Activated CD8-positive, alpha-beta memory T cell treated with anti-CD3 and anti-CD28 coated beads for 24 hours (primary cell): ENCODE results near the gene TMED1.
"Not testable (repeated sequence)": the region's sequence is repeated elsewhere in the genome, so short reads cannot be mapped to it uniquely, and the experiment has no call there.

Source experiments
- DNase-seq: peaks from one replicate; pipeline ENCODE4 v3.0.0-alpha.2; 2020

The TMED1 gene, protein sequence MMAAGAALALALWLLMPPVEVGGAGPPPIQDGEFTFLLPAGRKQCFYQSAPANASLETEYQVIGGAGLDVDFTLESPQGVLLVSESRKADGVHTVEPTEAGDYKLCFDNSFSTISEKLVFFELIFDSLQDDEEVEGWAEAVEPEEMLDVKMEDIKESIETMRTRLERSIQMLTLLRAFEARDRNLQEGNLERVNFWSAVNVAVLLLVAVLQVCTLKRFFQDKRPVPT

DNA sequence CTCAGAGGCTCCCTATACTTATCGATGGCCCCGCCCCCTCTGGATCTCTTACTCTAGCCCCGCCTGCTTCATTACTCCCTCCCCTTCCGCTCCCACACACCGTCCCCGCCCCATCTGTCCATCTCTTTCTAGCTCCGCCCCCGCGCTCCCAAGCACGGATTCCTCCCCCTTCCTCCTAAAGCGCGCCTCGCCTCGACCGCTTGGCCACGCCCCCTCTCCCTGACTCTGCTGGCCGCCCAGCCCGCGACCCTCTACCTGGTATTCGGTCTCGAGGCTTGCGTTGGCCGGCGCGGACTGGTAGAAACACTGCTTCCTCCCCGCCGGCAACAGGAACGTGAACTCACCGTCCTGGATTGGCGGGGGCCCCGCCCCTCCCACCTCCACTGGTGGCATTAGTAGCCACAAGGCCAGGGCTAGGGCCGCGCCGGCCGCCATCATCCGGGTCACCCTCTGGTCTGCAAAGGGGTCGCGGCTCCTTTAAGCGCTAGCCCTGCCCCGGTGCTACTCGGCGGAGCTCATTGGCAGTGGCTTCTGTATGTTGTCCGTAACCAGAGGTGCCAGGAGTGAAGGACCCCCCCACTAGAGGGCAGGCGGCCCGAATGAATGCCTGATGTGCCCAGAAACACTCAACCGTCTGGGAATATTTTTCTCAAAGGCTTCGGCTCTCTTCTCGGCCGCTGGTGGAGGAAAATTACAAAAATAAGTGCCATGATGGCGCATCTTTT lies at the start of gene TMED1:
Gene TMED1 (minus strand): TSS at position 459 of the 725 bp plus-strand sequence. CDS start 21 bp downstream, at position 438.
- DNase-seq: peak; percentile 96

DNA sequence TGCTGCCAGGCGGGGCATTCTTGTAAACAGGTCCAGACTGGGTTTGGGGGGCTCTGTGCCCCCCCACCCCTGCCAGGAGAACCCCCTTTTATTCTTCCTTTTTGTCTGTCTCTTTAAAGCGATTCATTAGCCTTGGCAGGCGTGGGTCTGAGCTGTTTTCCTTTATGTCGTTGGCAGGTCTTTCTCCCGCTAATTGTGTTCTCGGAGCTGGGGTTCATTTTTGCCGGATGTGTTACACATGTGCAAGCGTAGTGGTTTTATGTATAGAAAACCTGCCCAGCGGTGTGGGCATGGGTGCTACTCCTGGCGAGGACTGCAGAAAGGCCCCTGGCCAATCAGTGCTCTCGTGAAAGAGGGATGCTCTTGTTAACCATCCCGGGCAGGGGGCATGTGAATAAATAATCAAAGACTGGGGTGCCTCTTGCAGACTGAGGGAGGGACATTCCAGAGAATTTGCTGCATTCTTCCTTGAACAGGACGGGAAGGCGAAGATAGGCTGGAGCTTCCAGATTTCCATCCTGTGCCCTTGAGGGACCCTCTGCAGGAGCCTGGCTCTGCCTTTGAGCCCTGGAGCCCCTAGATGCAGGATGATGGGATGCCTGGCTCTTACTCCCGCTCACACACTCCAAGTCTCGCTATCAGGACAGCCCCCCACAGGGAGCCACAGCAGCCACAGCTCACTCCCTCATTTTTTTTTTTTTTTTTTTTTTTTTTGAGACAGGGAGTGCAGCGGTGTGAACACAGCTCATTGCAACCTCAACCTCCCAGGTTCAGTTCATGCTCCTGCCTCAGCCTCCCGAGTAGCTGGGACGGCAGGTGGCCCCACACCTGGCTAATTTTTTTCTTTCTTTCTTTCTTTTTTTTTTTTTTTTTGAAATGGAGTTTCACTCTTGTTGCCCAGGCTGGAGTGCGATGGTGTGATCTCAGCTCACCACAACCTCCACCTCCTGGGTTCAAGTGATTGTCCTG lies 49.5 kb upstream of the TMED1 start:
- DNase-seq: no peak

GRCh38 chr19:10884274-10884673 lies 48.3 kb upstream of the TMED1 start:
- DNase-seq: no peak

DNA sequence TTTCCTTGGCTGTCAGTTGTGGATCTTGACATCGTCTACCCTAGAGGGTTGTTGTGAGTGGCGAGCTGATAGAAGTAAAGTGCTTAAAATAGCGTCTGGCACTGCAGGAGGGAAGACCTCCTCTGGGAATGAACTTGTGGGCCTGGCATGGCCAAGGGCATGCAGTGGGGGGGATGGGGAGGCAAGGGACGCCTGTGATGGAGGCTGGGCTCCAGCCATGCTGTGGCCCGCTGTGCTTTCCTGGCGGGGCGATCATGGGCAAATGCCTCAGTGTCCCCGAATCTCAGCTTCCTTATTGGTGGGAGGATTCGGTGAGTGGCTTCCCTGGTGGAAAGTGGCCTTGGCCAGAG lies 46.1 kb upstream of the TMED1 start:
- DNase-seq: no peak

DNA sequence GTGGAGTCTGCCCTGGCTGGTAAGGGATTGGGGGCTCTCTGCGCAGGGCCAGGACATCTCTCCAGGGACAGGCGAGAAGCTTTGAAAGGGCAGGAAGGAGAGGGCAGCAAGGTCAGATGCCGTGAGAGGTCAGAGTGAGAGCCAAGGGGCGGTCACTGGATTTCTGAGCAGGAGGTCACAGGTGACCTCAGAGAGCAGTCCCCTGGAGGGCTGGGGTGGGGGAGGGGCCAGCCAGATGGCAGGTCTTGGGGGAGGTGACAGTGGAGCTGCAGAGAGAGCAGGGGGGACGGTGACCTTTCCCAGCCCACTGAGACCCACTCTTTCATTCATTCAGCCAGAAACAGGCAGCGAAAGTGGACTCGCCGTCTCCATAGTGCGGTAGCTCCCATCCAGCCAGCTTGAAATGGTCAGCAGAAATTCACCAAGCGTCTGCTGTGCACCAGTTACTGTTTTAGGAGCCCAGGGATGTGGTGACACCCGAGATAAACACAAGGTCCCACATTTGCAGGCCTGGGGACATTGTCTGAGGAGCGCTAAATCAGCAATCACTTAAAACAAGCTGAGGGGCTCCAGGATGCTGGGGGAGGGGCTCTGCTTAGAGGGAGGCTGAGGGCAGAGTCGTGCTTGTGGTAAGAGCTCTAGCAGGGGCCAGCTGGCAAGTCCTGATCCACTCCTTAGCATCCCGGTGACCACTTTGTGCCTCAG lies 45.5 kb upstream of the TMED1 start:
- DNase-seq: no peak

DNA sequence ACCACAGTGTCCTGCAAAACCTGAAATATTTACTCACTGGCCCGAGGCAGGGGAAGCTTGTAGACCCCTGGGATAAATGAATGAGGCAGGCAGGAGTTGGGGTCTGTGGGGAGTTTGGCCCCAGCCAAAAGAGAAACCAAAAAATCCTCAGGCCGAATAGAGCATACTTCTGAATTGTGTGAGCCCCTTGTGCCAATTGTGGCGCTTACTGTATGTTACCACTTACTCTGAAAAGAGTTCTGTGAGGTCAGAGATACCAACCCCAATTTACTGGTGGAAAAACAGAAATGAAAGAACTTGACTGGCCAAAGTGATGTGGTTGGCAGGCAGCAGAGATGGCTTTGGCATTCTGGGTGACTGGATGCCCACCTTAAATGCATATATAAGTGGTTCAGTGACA lies 42.2 kb upstream of the TMED1 start:
- no peak for DNase-seq

DNA sequence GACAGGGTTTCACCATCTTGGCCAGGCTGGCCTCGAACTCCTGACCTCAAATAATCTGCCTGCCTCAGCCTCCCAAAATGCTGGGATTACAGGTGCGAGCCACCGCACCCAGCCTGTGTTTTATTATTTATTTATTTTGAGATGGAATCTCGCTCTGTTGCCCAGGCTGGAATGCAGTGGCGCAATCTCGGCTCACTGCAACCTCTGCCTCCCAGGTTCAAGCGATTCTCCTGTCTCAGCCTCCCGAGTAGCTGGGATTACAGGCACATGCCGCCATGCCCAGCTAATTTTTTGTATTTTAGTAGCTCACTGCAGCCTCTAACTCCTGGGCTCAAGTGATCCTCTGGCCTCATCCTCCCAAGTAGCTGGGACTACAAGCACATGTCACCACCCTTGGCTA lies 41.6 kb upstream of the TMED1 start:
- DNase-seq: not testable (repeated sequence)

- no peak for DNase-seq
Observed at GRCh38 chr19:10876459-10877240, 40.6 kb upstream of the TMED1 start.

GRCh38 chr19:10874024-10874423 lies 38.0 kb upstream of the TMED1 start:
- DNase-seq: no peak

DNA sequence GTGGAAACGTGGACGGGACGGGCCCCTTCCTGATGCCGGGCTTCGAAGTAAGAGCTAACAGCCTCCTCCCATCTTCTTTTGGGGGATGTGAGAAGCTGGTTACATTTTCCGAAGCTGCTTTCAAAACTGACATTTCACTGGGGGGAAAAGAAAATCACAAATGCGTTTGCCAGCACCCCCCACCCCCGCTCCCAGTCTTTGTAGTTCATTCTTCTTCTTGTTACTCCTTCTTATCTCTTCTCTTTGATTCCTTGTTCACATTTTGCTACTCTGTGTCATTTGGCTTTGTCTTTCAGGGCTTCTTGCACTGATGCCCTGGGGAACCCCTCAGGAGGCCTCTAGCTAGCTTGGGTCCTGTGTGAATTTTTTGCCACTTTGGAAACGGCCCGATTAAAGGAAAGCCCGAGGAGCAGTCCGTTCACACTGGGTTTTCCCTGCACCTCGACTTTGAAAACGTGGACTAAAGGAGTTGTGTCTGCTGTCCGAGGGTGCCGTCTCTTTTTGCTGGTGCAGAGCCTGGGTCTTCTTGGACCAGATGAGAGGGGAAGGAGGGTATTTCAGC lies 36.6 kb upstream of the TMED1 start:
- DNase-seq: no peak

DNA sequence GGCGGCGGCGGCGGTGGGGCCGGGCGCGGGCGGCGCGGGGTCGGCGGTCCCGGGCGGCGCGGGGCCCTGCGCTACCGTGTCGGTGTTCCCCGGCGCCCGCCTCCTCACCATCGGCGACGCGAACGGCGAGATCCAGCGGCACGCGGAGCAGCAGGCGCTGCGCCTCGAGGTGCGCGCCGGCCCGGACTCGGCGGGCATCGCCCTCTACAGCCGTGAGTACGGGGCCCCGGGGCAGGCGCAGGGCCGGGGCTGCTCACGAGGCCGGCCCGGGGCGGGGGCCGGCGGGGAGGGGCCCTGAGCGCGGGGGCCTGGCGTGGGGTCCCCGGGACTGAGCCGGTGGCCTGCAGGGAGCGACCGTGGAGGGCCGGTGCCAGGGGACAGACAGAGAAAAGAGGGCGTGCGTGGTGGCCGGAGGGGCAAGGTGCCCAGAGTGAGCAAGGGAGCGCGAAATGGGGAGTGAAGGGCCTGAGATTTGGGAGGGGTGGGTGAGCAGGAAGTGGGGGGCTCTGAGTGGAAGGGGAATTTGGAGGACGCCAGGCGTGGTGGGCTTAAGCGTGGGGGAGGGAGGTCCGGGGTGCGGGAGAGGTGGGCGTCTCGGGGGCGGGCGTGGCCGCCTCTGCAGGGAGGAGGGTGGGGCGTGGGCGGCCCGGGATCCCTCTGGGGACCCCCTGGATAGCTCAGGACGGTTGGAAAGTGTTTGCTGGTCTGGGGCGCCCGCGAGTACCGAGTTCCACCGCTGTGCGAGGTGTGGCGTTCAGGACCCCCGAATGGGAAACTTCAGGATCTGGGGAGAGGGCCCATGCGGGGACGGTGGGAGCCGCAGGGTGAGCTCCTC lies 35.9 kb upstream of the TMED1 start:
- peak; percentile 79 for DNase-seq

DNA sequence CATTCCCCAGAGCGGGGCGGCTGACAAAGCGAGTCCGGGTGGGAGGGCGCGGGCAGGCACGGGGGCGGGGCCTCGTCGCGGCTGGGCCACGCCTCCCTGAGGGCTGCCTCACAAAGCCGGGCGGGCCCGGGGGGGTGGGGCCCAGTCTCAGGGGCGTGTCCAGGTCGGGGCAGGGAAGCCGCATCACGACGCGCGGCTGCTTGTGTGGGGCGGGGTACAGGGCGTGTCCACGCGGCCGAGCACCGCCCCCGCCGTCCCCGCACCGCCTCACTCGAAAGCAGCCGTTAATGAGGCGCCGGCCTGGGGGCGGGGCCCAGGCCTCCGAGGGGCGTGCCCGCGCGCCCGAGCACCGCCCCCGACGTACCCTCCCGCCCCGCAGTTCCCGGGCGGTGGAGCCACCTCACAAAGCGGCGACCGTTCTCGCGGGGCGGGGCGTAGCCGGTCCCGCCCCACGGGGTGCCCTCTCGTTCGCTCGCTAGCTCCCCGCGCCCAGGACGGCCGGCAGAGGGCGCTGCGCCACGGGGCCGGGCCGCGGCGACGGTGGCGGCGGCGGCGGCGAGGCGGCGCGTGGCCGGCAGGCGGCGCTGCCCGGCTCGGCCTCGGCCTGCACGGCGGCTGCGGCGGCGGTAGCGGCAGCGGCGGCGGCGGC lies 35.1 kb upstream of the TMED1 start, which contains the start of gene CARM1:
Gene CARM1 (plus strand): TSS at position 599 of the 649 bp plus-strand sequence. CDS start 150 bp downstream, outside the sequence.
- peak; percentile 99 for DNase-seq

DNA sequence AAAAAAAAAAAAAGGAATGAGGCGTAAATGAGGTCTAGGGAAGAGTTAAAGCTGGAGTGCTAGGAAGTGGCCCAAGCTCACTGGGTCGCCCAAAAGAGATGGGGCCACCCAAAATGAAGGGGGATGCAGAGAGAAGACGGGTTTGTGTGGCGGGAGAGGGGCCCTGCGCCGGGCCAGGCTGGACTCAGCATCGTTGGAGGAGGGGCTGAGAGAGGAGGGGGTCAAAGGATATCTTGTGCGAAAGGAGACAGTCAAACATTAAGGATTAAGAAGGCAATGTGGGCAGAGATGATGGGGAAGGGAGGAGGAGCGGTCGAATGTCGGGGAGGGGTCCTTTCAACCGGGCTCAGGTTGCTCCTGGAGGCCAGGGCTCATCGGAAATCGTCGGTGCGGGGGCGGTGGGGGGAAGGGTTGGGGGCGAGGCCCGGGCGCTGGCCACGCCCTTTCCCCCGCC lies 34.5 kb upstream of the TMED1 start:
- no peak for DNase-seq

GRCh38 chr19:10869872-10870311 lies 33.9 kb upstream of the TMED1 start:
- not testable (repeated sequence) for DNase-seq

- DNase-seq: no peak
Observed at GRCh38 chr19:10868872-10869547, 33.0 kb upstream of the TMED1 start.

DNA sequence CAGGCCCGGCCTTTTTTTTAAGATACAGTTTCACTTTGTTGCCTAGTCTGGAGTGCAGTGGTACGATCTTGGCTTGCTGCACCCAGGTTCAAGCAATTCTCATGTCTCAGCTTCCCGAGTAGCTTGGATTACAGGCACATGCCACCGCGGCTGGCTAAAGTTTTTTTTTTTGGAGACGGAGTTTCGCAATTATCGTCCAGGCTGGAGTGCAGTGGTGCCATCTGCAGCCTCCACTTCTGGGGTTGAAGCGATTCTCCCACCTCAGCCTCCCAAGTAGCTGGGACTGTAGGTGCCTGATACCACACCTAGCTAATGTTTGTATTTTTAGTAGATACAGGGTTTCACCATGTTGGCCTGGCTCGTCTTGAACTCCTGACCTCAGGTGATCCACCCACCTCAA lies 30.5 kb upstream of the TMED1 start:
- DNase-seq: no peak

- DNase-seq: peak; percentile 91
Observed at GRCh38 chr19:10864538-10864899, 28.5 kb upstream of the TMED1 start.

GRCh38 chr19:10863107-10863717 lies 27.2 kb upstream of the TMED1 start:
- no peak for DNase-seq

GRCh38 chr19:10862561-10863106 lies 26.6 kb upstream of the TMED1 start:
- DNase-seq: no peak
